ENCODE results near the gene WDR38. TPM values are rescaled to one million over a fixed set of nuclear protein-coding genes. Genes with fewer than 3 reads are reported as not detected.

Gene WDR38
- total and polyA plus RNA-seq, 9 of the 15 experiments (the other 6 are each of a cell fraction or from before 2014, with no cell fraction given), result not detected

- no peak for TF ChIP-seq FOSL1 (tag; conservative IDR thresholded peaks at IDR 0.05)
- TF ChIP-seq ARID2 (IDR thresholded peaks at IDR 0.05), result no peak
- TF ChIP-seq ZNF324 (CRISPR knock-in tag; IDR thresholded peaks at IDR 0.05), result no peak
- TF ChIP-seq TGIF2 (CRISPR knock-in tag; IDR thresholded peaks at IDR 0.05), result no peak
- TF ChIP-seq PCBP1 (IDR thresholded peaks at IDR 0.05; ENCODE audit: low read depth, low read length, poor library complexity, severe bottlenecking), result no peak
- TF ChIP-seq ATF2 (CRISPR knock-in tag; IDR thresholded peaks at IDR 0.05), result no peak
- no peak for TF ChIP-seq RFX7 (CRISPR knock-in tag; IDR thresholded peaks at IDR 0.05)
- no peak for TF ChIP-seq PPARD (CRISPR knock-in tag; IDR thresholded peaks at IDR 0.05)
- TF ChIP-seq NFIX (CRISPR knock-in tag; IDR thresholded peaks at IDR 0.05; ENCODE audit: low read depth), result no peak
- no peak for TF ChIP-seq CAMTA2 (CRISPR knock-in tag; conservative IDR thresholded peaks at IDR 0.05)
- no peak for TF ChIP-seq ZNF197 (CRISPR knock-in tag; IDR thresholded peaks at IDR 0.05; ENCODE audit: low read depth)
- no peak for TF ChIP-seq ZNF609 (CRISPR knock-in tag; IDR thresholded peaks at IDR 0.05; ENCODE audit: borderline replicate concordance)
- no peak for TF ChIP-seq THRAP3 (IDR thresholded peaks at IDR 0.05; ENCODE audit: borderline replicate concordance)
- TF ChIP-seq PRMT5 (CRISPR knock-in tag; IDR thresholded peaks at IDR 0.05), result no peak
- TF ChIP-seq KDM1A (IDR thresholded peaks at IDR 0.05), result peak; percentile 72 to 75
- TF ChIP-seq MBD1 (CRISPR knock-in tag; IDR thresholded peaks at IDR 0.05), result no peak
- TF ChIP-seq HBP1 (CRISPR knock-in tag; IDR thresholded peaks at IDR 0.05), result no peak
- no peak for TF ChIP-seq ZNF507 (tag; conservative IDR thresholded peaks at IDR 0.05)
- no peak for TF ChIP-seq KAT2B (IDR thresholded peaks at IDR 0.05; ENCODE audit: low read depth, low read length)
These were observed 46.6 kb downstream of the WDR38 start (continued) for GRCh38 chr9:124899845-124900244.

Data from K562 (cell line).